Activated CD8-positive, alpha-beta memory T cell treated with anti-CD3 and anti-CD28 coated beads for 1 hour (primary cell): ENCODE data around the gene IMMP2L.

ENCODE experiments used
- DNase-seq, 2 donors: peaks; one replicate each; pipeline ENCODE4 v3.0.0-alpha.2; 2020; ENCODE audit warnings: low read depth in 1 of 2; ENCODE audit errors: extremely low read depth in 1 of 2

Gene IMMP2L

GRCh38 chr7:111051832-111052231 is 510.5 kb downstream of the IMMP2L start:
- no peak for DNase-seq

DNA sequence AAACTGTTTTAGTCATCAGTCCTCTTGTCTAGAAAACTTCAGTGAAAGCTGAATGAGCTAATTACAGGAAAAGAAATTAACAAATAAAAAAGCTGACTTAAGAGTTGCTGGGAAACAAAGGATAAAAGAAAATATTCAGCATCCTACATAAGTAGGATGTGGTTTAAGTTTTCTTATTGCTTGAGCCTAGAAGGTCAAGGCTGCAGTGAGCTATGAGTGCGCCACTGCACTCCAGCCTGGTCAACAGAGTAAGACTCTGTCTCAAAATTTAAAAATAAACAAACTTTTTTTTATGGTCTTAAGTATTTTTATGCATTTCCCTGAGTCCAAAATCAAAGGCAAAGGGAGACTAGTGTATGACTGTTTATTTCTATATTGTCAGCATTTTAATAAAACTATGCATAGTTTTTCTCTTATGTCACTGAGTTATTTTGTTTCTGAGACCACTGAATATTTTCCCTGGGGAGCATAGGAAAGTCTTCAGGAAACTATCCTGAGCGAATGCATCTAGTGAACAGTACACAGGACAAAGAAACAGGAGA is 511.3 kb downstream of the IMMP2L start:
- no peak for DNase-seq

GRCh38 chr7:111049971-111050680 is 512.2 kb downstream of the IMMP2L start:
- no peak for DNase-seq

DNA sequence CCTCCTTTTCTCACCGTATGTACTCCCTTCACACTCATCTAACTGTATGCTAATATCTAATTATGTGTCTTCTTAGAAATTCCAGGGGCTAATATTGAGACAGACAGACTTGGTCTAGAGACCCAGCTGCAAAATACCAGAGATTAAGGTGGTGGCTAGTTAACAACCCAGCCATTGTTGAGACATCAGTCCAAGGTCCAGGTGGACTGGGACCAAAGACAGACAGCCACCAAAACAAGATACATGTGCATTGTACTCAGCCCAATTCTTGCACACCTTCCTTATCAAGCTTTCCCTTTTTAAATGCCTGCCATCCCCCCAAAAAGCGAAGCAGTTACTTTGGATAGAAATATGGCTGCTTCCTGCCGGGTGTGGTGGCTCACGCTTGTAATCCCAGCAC is 514.7 kb downstream of the IMMP2L start:
- no peak for DNase-seq

DNA sequence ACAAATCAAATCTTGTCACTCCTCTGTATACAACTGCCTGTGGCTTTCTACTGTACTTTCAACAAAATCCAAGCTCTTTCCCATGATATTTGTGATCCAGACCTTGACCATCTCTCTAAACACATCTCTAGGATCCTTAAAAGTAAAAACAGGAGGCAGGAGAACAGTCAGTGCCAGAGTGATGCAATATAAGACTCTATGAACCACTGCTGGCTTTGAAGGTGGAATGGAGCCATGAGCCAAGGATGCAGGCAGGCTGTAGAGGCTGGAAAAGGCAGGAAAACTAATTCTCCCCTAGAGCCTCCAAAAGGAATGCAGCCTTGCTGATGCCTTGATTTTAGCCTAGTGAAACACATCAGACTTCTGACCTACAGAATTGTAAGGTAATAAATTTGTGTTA is 516.8 kb downstream of the IMMP2L start:
- DNase-seq: no peak

GRCh38 chr7:111043561-111043960 is 518.7 kb downstream of the IMMP2L start:
- DNase-seq: no peak

DNA sequence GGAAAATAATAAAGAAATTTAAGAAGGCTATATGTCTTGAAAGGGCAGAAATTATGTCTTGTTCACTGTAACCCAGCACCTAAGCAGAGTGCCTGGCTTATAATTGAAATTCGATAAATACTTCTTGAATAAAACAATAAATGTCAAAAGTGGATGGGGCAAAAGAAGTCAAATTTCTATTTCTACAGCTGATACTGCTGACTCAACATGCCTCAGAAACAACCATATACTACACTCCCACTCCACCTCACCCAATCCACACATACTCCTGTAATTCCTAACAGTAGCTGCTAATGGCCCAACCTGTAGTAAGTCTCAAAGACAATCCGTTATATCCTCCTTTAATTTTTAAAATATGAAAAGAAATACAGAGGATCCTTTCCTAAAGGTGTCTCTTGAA is 519.5 kb downstream of the IMMP2L start:
- DNase-seq: no peak

- no peak for DNase-seq
Observed at GRCh38 chr7:111041577-111041976, 520.7 kb downstream of the IMMP2L start.

DNA sequence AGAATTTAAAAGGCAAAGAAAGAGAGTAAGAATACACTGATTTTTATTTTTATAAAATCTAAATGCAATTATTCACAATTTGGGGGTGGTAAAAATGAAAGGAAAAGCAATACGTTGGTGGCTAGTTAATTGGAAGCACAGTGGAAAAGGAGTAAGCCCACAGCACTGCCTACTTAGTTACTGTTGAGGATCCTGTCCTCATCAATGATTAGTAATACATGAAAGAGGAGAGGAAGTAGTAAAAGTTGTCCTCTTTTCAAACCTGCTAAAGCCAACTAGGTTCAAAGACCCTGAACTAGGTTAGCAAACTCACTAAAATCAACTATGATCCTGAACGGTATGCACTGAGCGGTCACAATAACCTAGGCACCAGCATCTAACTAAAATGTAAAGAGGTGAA is 524.1 kb downstream of the IMMP2L start:
- DNase-seq: no peak

DNA sequence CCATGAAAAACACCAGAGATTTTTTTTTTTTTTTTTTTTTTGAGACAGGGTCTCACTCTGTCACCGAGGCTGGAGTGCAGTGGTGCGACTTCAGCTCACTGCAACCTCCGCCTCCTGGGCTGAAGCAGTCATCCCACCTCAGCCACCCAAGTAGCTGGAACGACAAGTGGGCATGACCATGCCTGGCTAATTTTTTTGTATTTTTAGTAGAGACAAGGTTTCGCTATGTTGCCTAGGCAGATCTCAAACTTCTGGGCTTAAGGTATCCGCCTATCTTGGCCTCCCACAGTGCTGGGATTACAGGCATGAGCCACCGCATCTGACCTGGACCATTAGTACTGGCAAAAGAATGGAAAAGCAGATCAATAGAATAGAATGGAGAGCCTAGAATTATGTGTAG is 530.4 kb downstream of the IMMP2L start:
- no peak for DNase-seq

- DNase-seq: no peak
Observed at GRCh38 chr7:111030336-111030735, 532.0 kb downstream of the IMMP2L start.

DNA sequence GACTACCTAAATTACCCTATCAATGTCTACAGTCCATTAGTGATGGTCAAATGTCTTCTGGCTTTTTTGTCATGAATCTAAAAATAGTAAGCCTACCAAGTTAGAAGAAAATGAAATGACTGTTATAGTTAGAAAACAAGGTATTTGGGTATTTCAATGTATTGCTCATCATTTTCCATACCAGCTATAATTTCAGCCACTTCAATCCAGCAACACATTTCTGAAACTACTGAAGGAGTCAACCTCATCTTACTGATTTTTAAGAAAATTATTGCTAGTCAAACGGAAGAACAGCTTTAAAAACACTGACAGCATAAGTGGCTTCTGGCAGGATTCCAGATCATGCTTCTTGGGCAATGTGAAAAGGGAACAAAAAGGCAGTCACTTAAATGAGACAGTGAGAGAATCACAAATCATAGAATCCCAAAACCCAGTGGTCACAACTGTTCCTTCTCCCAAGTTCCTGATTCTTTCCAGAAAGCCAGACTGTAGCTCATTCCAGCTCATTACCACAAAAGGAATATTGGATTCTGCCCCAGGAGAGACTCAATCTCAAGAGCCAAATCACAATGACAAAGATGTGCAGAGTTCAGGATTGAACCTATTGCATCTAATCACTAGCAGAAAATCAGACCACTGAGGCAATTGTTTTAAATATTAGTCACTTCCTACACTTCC is 532.6 kb downstream of the IMMP2L start:
- DNase-seq: no peak

DNA sequence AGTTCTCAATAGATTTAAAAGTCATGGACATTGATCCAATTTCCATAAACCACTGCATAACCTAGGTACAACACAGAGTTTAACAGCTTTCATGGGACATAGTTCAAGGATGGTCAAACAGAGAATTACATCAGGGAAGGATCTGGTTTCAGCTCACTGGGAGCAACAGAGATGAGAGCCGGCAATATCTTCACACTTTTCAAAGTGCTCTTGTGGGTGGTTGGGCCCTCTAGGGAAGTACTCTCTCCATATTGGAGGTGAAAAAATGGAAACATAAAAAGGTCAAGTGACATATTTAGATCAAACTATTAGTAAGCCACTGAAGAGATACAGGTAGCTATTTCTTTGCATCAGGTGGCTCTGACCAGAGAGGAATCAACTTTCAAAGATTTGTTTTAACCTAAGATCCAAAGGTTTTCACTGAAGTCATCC is 533.1 kb downstream of the IMMP2L start:
- DNase-seq: no peak

DNA sequence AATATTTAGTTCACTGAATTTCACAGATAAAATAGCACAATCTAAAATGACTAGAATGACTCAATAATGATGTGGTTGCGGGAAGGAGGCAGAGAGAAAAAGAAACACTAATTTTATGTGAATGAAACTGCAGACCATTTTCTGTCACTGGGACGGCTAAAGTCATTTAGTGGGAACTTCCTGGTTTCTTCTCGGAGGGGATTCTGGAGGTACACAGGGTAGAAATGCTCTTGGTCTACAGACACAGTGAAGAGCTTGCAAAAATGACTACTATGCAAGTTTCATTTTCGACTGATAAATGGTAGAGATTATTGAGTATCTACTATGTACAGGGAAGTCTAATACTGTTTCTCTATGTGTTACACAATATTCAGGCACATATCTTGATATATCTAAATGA is 534.9 kb downstream of the IMMP2L start:
- no peak for DNase-seq

DNA sequence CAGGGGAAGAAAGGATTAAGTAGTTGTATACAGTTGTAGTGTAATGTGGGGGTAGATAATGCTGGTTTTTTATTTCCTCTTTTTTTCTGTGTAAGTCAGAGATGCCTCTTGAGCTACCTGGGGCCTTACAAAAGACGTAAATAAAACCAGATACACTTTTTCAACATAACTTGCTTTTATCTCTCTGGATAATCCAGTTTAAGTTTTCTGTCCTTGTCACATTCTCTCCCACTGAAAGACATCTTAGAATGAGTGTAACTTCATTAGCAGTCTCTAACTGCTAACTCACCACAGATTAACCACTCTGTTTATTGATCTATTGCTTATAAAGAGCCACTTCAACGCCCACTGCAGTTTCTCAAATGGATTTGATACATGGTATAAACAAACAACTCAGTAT is 535.5 kb downstream of the IMMP2L start:
- DNase-seq: no peak

GRCh38 chr7:111026343-111026742 is 535.9 kb downstream of the IMMP2L start:
- no peak for DNase-seq

DNA sequence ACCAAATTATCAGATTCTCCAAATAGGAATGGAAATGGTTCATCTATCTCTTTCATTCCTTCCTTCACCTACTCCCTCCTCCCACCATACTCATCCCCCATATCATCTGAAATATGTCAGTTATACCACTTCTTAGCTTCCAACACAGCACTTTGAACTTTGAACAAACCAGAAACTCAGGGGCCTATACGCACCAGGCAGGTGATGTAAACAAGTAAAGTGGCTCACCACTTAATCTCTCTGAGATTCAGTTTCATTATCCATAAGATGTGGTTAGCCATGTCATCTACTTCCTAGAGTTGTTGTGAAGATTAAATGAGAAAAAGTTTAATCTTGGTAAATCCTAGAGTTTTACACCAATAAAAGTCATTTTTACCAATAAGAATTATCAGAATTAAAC is 537.3 kb downstream of the IMMP2L start:
- no peak for DNase-seq

GRCh38 chr7:111018960-111019736 is 543.1 kb downstream of the IMMP2L start:
- no peak for DNase-seq

DNA sequence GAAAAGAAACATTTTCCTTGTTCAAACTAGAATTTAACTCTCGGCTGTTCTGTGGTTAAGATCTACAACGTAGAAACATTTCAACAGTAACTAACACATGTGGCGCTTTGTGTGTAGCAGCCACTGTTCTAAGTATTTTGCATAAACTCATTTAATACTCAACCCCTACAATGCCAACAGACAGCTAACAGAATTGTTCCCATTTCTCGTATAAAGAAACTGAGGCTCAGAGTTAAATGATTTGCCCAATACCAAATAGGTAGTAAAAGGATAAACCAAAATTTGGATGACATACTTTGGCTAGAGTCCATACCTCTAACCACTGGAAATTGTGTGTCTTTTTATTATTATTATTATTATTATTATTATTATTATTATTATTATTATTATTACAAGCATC is 543.8 kb downstream of the IMMP2L start:
- no peak for DNase-seq

GRCh38 chr7:111014079-111014478 is 548.2 kb downstream of the IMMP2L start:
- no peak for DNase-seq

DNA sequence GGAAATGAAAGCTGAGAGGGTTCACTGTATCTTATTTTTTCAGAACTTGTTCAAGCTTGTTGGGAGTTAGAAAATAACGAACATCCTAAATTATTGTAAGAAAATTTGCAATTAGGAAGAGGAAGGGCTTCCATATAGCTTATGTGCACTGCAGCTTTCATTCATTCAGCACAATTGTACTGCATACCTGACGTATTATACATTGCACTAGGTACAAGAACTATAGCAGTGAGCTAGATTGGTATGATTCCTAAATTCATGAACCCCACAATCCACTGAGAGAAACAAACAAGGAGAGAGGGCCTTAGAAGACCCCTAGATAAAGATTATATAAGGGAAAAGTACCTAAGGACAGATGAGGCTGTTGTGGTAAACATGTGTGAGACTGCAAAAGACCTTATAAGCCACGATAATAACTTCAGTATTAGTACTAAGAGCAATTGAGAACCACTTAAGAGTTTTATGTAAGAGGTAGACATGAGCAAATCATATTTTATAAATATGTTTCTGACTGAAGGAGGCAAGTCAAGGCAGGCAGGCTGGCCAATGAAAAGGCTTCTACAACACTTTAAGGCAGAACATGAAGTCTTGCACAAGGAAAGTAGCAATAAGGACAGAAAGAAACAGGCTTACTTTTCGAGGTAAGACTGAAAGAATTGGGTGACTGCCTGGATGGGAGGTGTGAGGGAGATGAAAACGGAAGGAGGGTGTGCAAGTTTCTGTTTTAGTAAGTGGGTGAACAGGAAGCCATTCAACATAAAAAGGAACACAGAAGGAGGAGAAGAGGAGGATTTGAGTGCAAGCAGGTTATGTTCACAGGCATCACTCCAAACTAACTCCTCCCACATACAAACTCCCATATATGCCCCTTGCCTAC is 549.3 kb downstream of the IMMP2L start:
- DNase-seq: no peak
